ENCODE measurements around the gene GRWD1. TPM values are rescaled to one million over a fixed set of nuclear protein-coding genes. Genes with fewer than 3 reads are reported as not detected.

GRWD1 gene
- polyA plus RNA-seq, 2 of the 4 experiments (the other 2 are of a cell fraction): 48.1 to 87.0 TPM

DNA sequence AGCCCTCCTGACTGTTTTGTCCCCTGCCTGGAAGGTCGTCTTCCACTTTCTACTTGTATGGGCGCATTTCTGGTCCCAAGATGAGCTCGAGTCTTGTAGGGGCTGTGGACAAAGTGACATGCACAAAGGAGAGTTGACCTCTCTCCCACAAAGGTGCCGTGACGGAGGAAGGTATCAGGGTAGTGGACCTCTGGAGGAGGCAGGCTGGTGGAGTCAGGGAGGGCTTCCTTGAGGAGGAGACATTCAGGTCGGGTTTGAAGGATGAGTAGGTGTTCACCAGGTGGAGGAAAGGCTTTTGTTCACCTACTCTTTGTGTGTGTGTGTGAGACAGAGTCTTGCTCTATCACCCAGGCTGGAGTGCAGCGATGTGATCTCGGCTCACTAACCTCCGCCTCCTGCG is 25.1 kb downstream of the GRWD1 start:
- TF ChIP-seq ZFP36 (IDR thresholded peaks at IDR 0.05; ENCODE audit: borderline replicate concordance, partially characterized antibody) (peak; percentile 60), MAFK (IDR thresholded peaks at IDR 0.05; ENCODE audit: partially characterized antibody) (no peak)
- ChIA-PET CTCF (interaction anchor here (0.9 to 2.2 kb wide), 8 partner anchors 14 to 113 kb away, joined by 3 to 16 read pairs (median 5); partner anchors contain the start of gene KDELR1), POLR2A (interaction anchor here (1.3 to 1.5 kb wide), 2 partner anchors 17 to 22 kb away, joined by 5 to 6 read pairs; no protein-coding TSS in a partner anchor)
- Histone ChIP-seq H3K9me3 (no peaks in the 10 kb centered on the region), H3K4me1 (peaks cover 24% of the 10 kb centered on the region), H3K27ac (no peak overlapping the region), H3K4me3 (no peak overlapping the region), H3K4me2 (no peak overlapping the region; the same call in 2 of the 3 replicates)
- ATAC-seq (no peak), FAIRE-seq (no peak), DNase-seq (ENCODE audit: low read depth in 1 of 2, low spot score in 1 of 2) (no peak)
- WGBS (ENCODE audit: missing lambda C conversion rate): 86% methylated on average over 10 of the region's 10 CpGs

DNA sequence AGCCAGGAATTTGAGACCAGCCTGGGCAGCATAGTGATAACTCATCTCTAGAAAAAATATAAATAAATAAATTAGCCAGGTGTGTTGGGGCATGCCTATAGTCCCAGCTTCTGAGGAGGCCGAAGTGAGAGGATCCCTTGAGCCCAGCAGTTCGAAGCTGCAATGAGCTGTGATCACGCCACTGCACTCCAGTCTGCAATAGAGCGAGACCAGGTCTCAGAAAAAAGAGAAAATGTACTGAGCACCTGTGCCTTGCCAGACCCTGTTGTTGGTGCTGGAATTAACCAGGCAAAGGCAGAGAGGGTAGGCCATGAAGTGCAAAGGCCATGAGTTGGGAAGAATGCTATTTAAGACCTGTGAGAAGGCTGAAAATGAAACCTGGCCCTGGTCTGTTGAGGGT is 26.1 kb downstream of the GRWD1 start:
- Histone ChIP-seq H3K9me3 (no peaks in the 10 kb centered on the region), H3K4me3 (no peak overlapping the region), H3K4me2 (no peak overlapping the region), H3K27ac (no peak overlapping the region), H3K4me1 (peaks cover 18% of the 10 kb centered on the region; the same call in 2 of the 3 replicates)
- ATAC-seq (no peak), DNase-seq (ENCODE audit: low read depth in 1 of 2, low spot score in 1 of 2) (no peak), FAIRE-seq (no peak)
- ChIA-PET POLR2A (no interaction called here), CTCF (interaction anchor here (2.0 kb wide), 1 partner anchor 137 kb away, joined by 8 read pairs; no protein-coding TSS in a partner anchor)
- 97% methylated on average over 4 of the region's 4 CpGs for WGBS (ENCODE audit: missing lambda C conversion rate)
- TF ChIP-seq PHF8 (IDR thresholded peaks at IDR 0.05; ENCODE audit: borderline replicate concordance, low read depth) (no peak), EP300 (IDR thresholded peaks at IDR 0.05) (no peak), RARB (CRISPR knock-in tag; IDR thresholded peaks at IDR 0.05) (no peak), TFCP2L1 (CRISPR knock-in tag; IDR thresholded peaks at IDR 0.05) (no peak), HOXA7 (CRISPR knock-in tag; IDR thresholded peaks at IDR 0.05) (no peak), ZSCAN20 (CRISPR knock-in tag; IDR thresholded peaks at IDR 0.05) (no peak), KDM1A (IDR thresholded peaks at IDR 0.05; ENCODE audit: low read depth) (no peak), MAX (IDR thresholded peaks at IDR 0.05) (no peak), TP53 (CRISPR knock-in tag; IDR thresholded peaks at IDR 0.05) (no peak), SREBF2 (IDR thresholded peaks at IDR 0.05) (no peak), MAFK (IDR thresholded peaks at IDR 0.05; ENCODE audit: partially characterized antibody) (no peak)
- TF ChIP-seq, protein P1, sequence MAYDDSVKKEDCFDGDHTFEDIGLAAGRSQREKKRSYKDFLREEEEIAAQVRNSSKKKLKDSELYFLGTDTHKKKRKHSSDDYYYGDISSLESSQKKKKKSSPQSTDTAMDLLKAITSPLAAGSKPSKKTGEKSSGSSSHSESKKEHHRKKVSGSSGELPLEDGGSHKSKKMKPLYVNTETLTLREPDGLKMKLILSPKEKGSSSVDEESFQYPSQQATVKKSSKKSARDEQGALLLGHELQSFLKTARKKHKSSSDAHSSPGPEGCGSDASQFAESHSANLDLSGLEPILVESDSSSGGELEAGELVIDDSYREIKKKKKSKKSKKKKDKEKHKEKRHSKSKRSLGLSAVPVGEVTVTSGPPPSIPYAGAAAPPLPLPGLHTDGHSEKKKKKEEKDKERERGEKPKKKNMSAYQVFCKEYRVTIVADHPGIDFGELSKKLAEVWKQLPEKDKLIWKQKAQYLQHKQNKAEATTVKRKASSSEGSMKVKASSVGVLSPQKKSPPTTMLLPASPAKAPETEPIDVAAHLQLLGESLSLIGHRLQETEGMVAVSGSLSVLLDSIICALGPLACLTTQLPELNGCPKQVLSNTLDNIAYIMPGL (CRISPR knock-in tag; IDR thresholded peaks at IDR 0.05; ENCODE audit: borderline replicate concordance): no peak
- TF ChIP-seq, protein P2, sequence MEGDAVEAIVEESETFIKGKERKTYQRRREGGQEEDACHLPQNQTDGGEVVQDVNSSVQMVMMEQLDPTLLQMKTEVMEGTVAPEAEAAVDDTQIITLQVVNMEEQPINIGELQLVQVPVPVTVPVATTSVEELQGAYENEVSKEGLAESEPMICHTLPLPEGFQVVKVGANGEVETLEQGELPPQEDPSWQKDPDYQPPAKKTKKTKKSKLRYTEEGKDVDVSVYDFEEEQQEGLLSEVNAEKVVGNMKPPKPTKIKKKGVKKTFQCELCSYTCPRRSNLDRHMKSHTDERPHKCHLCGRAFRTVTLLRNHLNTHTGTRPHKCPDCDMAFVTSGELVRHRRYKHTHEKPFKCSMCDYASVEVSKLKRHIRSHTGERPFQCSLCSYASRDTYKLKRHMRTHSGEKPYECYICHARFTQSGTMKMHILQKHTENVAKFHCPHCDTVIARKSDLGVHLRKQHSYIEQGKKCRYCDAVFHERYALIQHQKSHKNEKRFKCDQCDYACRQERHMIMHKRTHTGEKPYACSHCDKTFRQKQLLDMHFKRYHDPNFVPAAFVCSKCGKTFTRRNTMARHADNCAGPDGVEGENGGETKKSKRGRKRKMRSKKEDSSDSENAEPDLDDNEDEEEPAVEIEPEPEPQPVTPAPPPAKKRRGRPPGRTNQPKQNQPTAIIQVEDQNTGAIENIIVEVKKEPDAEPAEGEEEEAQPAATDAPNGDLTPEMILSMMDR (IDR thresholded peaks at IDR 0.05): no peak
- TF ChIP-seq, protein P3, sequence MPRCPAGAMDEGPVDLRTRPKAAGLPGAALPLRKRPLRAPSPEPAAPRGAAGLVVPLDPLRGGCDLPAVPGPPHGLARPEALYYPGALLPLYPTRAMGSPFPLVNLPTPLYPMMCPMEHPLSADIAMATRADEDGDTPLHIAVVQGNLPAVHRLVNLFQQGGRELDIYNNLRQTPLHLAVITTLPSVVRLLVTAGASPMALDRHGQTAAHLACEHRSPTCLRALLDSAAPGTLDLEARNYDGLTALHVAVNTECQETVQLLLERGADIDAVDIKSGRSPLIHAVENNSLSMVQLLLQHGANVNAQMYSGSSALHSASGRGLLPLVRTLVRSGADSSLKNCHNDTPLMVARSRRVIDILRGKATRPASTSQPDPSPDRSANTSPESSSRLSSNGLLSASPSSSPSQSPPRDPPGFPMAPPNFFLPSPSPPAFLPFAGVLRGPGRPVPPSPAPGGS (IDR thresholded peaks at IDR 0.05): no peak

DNA sequence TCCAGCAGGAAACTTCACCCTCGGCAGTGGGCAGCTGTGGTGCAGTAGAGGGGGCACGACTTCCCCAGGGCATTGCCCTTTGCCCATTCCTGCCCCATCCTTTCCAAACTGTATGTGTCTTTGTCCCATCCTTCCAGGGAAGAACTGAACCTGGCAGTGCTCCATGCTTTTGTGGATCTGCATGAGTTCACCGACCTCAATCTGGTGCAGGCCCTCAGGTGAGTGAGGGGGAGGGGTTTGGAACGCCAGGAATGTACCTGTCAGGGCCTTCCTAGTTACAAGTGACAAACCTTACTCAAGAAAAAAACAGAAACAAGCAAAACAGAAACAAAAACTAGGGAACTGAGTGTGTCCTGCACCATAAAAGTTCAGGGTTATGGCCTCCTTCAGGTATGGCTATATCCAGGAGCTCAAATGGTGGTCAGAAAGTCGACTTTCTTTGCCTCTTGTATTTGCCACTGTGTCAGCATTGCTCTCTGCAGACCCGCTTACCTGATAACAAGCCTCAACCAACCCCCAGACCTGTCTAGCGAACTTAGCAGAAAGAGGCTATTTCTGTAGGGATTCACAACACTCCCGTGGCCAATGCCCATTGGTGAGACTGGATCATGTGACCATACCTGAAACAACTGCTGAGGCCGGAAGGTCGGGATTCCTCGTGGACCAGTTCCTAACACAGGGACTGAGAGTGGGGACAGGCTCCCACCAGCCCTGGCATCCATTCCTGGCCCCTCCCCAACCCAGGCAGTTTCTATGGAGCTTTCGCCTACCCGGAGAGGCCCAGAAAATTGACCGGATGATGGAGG is 27.6 kb downstream of the GRWD1 start:
- H3K4me3 ChIP-seq: no peak overlapping the region
- TF ChIP-seq USF2 (IDR thresholded peaks at IDR 0.05) (peak; percentile 30; the same call in 1 of the 2 replicates), NFE2L2 (conservative IDR thresholded peaks at IDR 0.05; ENCODE audit: low read length) (no peak), EHMT2 (IDR thresholded peaks at IDR 0.05; ENCODE audit: low read depth) (no peak), MAX (IDR thresholded peaks at IDR 0.05) (no peak), CHD2 (IDR thresholded peaks at IDR 0.05; ENCODE audit: low read length, partially characterized antibody) (no peak)
- POLR2A ChIA-PET: no interaction called here
- DNase-seq (ENCODE audit: low read depth in 1 of 2, low spot score in 1 of 2) (no peak), ATAC-seq (no peak), FAIRE-seq (no peak)
- CTCF ChIA-PET: interaction anchor here (0.7 to 6.5 kb wide), 6 partner anchors 12 to 183 kb away, joined by 3 to 58 read pairs (median 6); no protein-coding TSS in a partner anchor
- H3K4me2 ChIP-seq: no peak overlapping the region
- 89% methylated on average over 14 of the region's 14 CpGs for WGBS (ENCODE audit: missing lambda C conversion rate)
- H3K9me3 ChIP-seq: no peaks in the 10 kb centered on the region
- H3K4me1 ChIP-seq: peaks cover 9% of the 10 kb centered on the region; the same call in 2 of the 3 replicates
- H3K27ac ChIP-seq: no peak overlapping the region
